Breast epithelium (tissue), 3 donors: ENCODE results near the gene FNBP1.

ENCODE experiments used
- CTCF ChIP-seq, 3 donors: fragments of 450-650 bp; IDR thresholded peaks; one replicate each; pipeline ENCODE4 v1.5.1; 2016 to 2017; ENCODE audit warnings: antibody characterized with exemption in 3 of 3, mild to moderate bottlenecking in 3 of 3, moderate library complexity in 3 of 3
- POLR2A ChIP-seq: fragments of 450-650 bp; IDR thresholded peaks from one replicate; pipeline ENCODE4 v1.6.1; 2016; ENCODE audit warnings: antibody characterized with exemption, mild to moderate bottlenecking, moderate library complexity

GRCh38 chr9:129921905-129922304 lies 121.1 kb downstream of the FNBP1 start:
- TF ChIP-seq CTCF (IDR thresholded peaks at IDR 0.05) (no peak), POLR2A (no peak)
